ENCODE measurements around the gene HGD. TPM values are rescaled to one million over a fixed set of nuclear protein-coding genes. Genes with fewer than 3 reads are reported as not detected.

The HGD gene, protein sequence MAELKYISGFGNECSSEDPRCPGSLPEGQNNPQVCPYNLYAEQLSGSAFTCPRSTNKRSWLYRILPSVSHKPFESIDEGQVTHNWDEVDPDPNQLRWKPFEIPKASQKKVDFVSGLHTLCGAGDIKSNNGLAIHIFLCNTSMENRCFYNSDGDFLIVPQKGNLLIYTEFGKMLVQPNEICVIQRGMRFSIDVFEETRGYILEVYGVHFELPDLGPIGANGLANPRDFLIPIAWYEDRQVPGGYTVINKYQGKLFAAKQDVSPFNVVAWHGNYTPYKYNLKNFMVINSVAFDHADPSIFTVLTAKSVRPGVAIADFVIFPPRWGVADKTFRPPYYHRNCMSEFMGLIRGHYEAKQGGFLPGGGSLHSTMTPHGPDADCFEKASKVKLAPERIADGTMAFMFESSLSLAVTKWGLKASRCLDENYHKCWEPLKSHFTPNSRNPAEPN
- 1 to 10 TPM; 2.0 to 2.9 TPM for total RNA-seq
- polyA plus RNA-seq (2013, experiment 1 of 2): 1.1 TPM
- polyA plus RNA-seq (2013, experiment 2 of 2): 1.7 TPM
- total RNA-seq: 0 to 3.6 (median 0.56) reads per million in 172 experiments

DNA sequence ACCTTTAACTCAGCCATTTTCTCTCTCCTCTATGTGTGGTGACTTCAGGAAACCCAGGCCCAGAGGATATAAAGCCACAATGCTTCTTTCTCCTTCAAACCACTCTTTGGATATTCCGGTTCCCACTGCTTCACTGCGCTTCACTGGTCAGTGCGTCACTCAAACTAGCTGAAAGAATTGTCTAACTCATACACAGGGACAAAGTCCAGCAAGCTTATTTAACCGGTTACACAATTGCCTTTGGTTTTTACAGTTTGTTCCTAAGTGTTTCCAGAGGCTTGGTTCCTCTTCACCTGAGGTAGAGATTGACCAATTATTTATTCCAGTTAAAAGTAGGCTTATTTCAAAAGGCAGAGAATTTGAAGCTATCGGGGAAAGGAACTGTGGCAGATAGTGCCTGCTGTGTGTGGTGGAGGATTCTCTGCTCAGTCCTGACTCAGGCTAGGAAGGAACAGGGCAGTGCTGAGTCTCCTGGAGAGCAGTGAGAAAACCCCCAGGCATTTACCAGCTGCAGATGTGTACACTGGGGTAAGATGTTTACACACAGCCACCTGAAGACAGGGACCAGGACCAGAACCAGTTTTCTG is at the start of gene HGD:
Gene HGD, minus strand, starts transcription at position 145 of the 587 bp plus-strand sequence. Its CDS starts 128 bp downstream, at position 17.
- Mint-ChIP-seq H3K27me3 (no peaks in the 10 kb centered on the region), H3K4me1 (ENCODE audit: low read depth) (peaks cover 5% of the 10 kb centered on the region), H3K4me3 (no peak within 1 kb of the TSS), H3K9me3 (peaks cover 6% of the 10 kb centered on the region), H3K27ac (no peak within 1 kb of the TSS), H3K36me3 (ENCODE audit: low read depth) (peaks cover 7% of the 10 kb centered on the region)
- DNase-seq: no peak
- H3K4me3 ChIP-seq (ENCODE audit: low read length): no peak within 1 kb of the TSS
- no peaks in the 10 kb centered on the region for H3K27me3 ChIP-seq (ENCODE audit: control insufficient read depth in 1 of 2, insufficient read depth in 2 of 2, low read length in 2 of 2)
- no peaks in the 10 kb centered on the region for H3K36me3 ChIP-seq (ENCODE audit: insufficient read depth, low read length)
- intact Hi-C loops (cut with DNase I, micrococcal nuclease): no loop called here
- H3K9me3 ChIP-seq (ENCODE audit: control insufficient read depth in 1 of 2, insufficient read depth in 1 of 2, low read length in 2 of 2): no peaks in the 10 kb centered on the region
- POLR2A ChIA-PET: no interaction called here
- TF ChIP-seq, protein P1, sequence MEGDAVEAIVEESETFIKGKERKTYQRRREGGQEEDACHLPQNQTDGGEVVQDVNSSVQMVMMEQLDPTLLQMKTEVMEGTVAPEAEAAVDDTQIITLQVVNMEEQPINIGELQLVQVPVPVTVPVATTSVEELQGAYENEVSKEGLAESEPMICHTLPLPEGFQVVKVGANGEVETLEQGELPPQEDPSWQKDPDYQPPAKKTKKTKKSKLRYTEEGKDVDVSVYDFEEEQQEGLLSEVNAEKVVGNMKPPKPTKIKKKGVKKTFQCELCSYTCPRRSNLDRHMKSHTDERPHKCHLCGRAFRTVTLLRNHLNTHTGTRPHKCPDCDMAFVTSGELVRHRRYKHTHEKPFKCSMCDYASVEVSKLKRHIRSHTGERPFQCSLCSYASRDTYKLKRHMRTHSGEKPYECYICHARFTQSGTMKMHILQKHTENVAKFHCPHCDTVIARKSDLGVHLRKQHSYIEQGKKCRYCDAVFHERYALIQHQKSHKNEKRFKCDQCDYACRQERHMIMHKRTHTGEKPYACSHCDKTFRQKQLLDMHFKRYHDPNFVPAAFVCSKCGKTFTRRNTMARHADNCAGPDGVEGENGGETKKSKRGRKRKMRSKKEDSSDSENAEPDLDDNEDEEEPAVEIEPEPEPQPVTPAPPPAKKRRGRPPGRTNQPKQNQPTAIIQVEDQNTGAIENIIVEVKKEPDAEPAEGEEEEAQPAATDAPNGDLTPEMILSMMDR (IDR thresholded peaks at IDR 0.05): no peak
- H3K27ac ChIP-seq (ENCODE audit: low read depth in 1 of 2, low read length in 2 of 2): no peak within 1 kb of the TSS
- no peaks in the 10 kb centered on the region for H3K4me1 ChIP-seq (ENCODE audit: insufficient read depth, low read length)
- ATAC-seq (ENCODE audit: poor library complexity): no peak
- CTCF ChIA-PET: no interaction called here

DNA sequence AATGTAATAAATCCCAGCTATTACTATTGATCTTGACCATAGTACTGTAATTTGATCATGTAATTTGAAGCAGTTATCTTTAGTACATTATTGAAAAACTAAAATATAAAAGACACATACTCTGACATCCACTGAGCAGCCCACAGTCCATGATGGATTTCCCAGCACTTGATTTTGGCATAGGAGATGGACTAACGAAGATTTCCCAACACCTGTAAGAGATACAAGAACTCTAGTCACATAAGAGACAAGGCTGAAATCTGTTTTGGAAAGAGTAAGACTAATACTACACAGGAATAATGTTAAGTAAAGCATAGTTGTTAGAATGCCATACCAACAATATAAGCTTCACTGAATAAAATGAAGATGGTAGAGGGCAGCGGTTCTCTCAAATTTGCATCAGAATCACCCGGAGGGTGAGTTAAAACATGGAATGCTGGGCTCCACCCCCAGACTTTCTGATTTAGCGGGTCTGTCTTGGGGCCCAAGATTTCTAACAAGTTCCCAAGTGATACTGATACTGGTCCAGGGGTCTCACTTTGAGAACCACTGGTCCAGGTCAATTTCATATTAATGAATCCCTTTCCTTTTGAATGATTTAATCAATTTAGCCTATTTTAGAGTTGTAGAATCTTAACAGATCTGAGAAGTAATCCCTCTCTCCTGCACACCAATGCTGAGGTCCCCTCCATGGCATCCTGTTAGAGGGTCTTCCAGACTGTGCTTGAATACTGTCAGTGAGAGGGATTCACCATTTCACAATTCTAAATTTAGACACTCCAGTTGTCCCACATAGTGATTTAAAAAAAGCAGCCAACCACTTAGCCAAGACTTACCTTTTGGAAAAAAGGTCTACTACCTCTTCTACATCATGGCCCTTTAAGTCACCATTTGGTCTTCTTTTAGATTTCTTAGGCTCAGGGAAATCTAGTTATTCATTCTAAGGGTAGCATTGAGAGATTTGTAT is 48.8 kb upstream of the HGD start:
- CTCF ChIA-PET: no interaction called here

More for the DNA sequence above, 48.8 kb upstream of the HGD start:
- TF ChIP-seq, protein P1 (IDR thresholded peaks at IDR 0.05): no peak
- intact Hi-C loops (cut with DNase I, micrococcal nuclease): no loop called here
- Histone ChIP-seq H3K4me1 (ENCODE audit: insufficient read depth, low read length) (no peaks in the 10 kb centered on the region), H3K27me3 (ENCODE audit: control insufficient read depth in 1 of 2, insufficient read depth in 2 of 2, low read length in 2 of 2) (no peaks in the 10 kb centered on the region), H3K27ac (ENCODE audit: low read depth in 1 of 2, low read length in 2 of 2) (no peak overlapping the region), H3K9me3 (ENCODE audit: control insufficient read depth in 1 of 2, insufficient read depth in 1 of 2, low read length in 2 of 2) (no peaks in the 10 kb centered on the region), H3K4me3 (ENCODE audit: low read length) (no peak overlapping the region), H3K36me3 (ENCODE audit: insufficient read depth, low read length) (peaks cover 3% of the 10 kb centered on the region)
- Mint-ChIP-seq H3K36me3 (ENCODE audit: low read depth) (peaks cover 42% of the 10 kb centered on the region), H3K27ac (peak overlapping the region; percentile 2), H3K9me3 (peaks cover 2% of the 10 kb centered on the region), H3K4me3 (no peak overlapping the region), H3K27me3 (no peaks in the 10 kb centered on the region), H3K4me1 (ENCODE audit: low read depth) (peaks cover 19% of the 10 kb centered on the region)
- ATAC-seq (ENCODE audit: poor library complexity): no peak
- no peak for DNase-seq
- POLR2A ChIA-PET: interaction anchor here (1.1 to 1.5 kb wide), 2 partner anchors 12 to 135 kb away, joined by 4 to 5 read pairs; partner anchors contain the start of genes GTF2E1, NDUFB4 and RABL3
